ENCODE data around the gene XG. TPM values are rescaled to one million over a fixed set of nuclear protein-coding genes. Genes with fewer than 3 reads are reported as not detected.

Gene XG
- total and polyA plus RNA-seq, 2 donors (not counting 3 experiments of a cell fraction or from before 2014, with no cell fraction given), result 0.10 TPM; not detected in 1

- no peaks in the 10 kb centered on the region for H3K79me2 ChIP-seq (ENCODE audit: control insufficient read depth, insufficient read depth, low read length)
- no peak overlapping the region for H3K4me2 ChIP-seq (ENCODE audit: insufficient read depth, low read length)
- dilution Hi-C loops (cut with MboI; ENCODE audit: extremely low pct_ligation_motif_present, low sequenced_read_pairs) (no loop called here), intact Hi-C loops (cut with micrococcal nuclease) (no loop called here)
- POLR2A ChIA-PET, result no interaction called here
- no peak overlapping the region for H3K9ac ChIP-seq (replicated peaks; ENCODE audit: extremely low read depth, insufficient read depth, low read length)
- H3K4me1 ChIP-seq (ENCODE audit: control insufficient read depth, extremely low read depth, insufficient read depth, low read length), result no peaks in the 10 kb centered on the region
- H3K9me1 ChIP-seq (replicated peaks; ENCODE audit: control insufficient read depth, extremely low read depth, insufficient read depth, low read length), result no peaks in the 10 kb centered on the region
- no peak overlapping the region for H3K27ac ChIP-seq (ENCODE audit: insufficient read depth, low read depth, low read length)
- H2AFZ ChIP-seq (ENCODE audit: low read depth, low read length), result no peak overlapping the region
- H3K36me3 ChIP-seq (ENCODE audit: control insufficient read depth in 2 of 2, extremely low read depth in 1 of 2, insufficient read depth in 2 of 2, low read length in 2 of 2), result no peaks in the 10 kb centered on the region
- CTCF ChIA-PET, result no interaction called here
- TF ChIP-seq MAX (IDR thresholded peaks at IDR 0.05; ENCODE audit: insufficient read depth, insufficient read length) (no peak), EZH2 (IDR thresholded peaks at IDR 0.05; ENCODE audit: borderline replicate concordance, low read depth, low read length, severe bottlenecking) (no peak), CTCF (IDR thresholded peaks at IDR 0.05; ENCODE audit: extremely low read depth in 1 of 2, insufficient read depth in 1 of 2, low read depth in 1 of 2, low read length in 2 of 2) (no peak), POLR2A (IDR thresholded peaks at IDR 0.05; ENCODE audit: low read depth, low read length) (no peak), POLR2AphosphoS5 (IDR thresholded peaks at IDR 0.05; ENCODE audit: insufficient read depth, low read depth, low read length) (no peak), FOS (IDR thresholded peaks at IDR 0.05; ENCODE audit: borderline replicate concordance, insufficient read depth, low read length) (no peak), JUN (IDR thresholded peaks at IDR 0.05; ENCODE audit: borderline replicate concordance, insufficient read depth, insufficient read length, low read depth) (no peak), MYC (IDR thresholded peaks at IDR 0.05; ENCODE audit: low read depth, low read length) (no peak), GATA2 (IDR thresholded peaks at IDR 0.05; ENCODE audit: insufficient read depth, insufficient read length, low read depth, low read length) (no peak)
- H3K4me3 ChIP-seq (replicated peaks in 1 of 3; ENCODE audit: insufficient read depth in 1 of 3, low read depth in 1 of 3, low read length in 3 of 3), result no peak overlapping the region
- no peaks in the 10 kb centered on the region for H3K9me3 ChIP-seq (replicated peaks; ENCODE audit: control insufficient read depth, insufficient read depth, low read length)
- BruUV-seq (replicated peaks), result no TSS peak
- no peak for DNase-seq (ENCODE audit: low read depth, low spot score)
- no peak for FAIRE-seq
- peaks cover under 1 to 2% of the 10 kb centered on the region in 2 experiments for H3K27me3 ChIP-seq (ENCODE audit: control insufficient read depth in 2 of 2, insufficient read depth in 2 of 2, low read length in 2 of 2)
- H4K20me1 ChIP-seq (replicated peaks; ENCODE audit: control insufficient read depth, extremely low read depth, insufficient read depth, low read length), result no peaks in the 10 kb centered on the region
Measured at GRCh38 chrX:2782778-2783177, 30.9 kb downstream of the XG start.
